HCT116 (cell line): Measurements from ENCODE around the gene SAMD14.

Experiments
- POLR2A ChIP-seq: IDR thresholded peaks from 2 replicates; pipeline ENCODE4 v1.7.0; 2011; ENCODE audit warnings: borderline replicate concordance; ENCODE audit not compliant: insufficient read depth, insufficient read length; ENCODE audit errors: extremely low read depth
- RAD21 ChIP-seq: IDR thresholded peaks from 2 replicates; pipeline ENCODE4 v1.6.1; 2012; ENCODE audit warnings: low read depth, mild to moderate bottlenecking
- ZNF274 ChIP-seq: fragments of 200-500 bp; sonication (Bioruptor generic); IDR thresholded peaks from 2 replicates; pipeline ENCODE4 v1.6.1; 2014; ENCODE audit warnings: mild to moderate bottlenecking, low read depth, low read length, inconsistent platforms

- TF ChIP-seq RAD21, result no peak
- no peak for TF ChIP-seq POLR2A
- TF ChIP-seq ZNF274, result no peak
Observed at GRCh38 chr17:50097455-50097854, 32.5 kb downstream of the SAMD14 start.
